H1 (cell line): Measurements from ENCODE around the gene GLRX3. TPM values are rescaled to one million over a fixed set of nuclear protein-coding genes. Genes with fewer than 3 reads are reported as not detected.

Experiments
- CTCF ChIA-PET: fragments of 300-600 bp; sonication (Branson Sonifier 250); formaldehyde crosslinking; loops from one replicate; lab custom pipeline; 2021; ENCODE audit not compliant: partially characterized antibody; lab: Charles Lee
- POLR2A ChIA-PET: fragments of 300-600 bp; sonication (Branson Sonifier 250); formaldehyde crosslinking; loops from one replicate; lab custom pipeline; 2021; ENCODE audit warnings: inconsistent platforms; ENCODE audit not compliant: partially characterized antibody; lab: Charles Lee
- DNase-seq, 2 experiments: peaks; one replicate each; pipeline versions ENCODE4 v3.0.0 to v3.0.0-alpha.2; 2010 to 2022; ENCODE audit warnings: low spot score in 2 of 2, low read depth in 1 of 2, mixed read lengths in 1 of 2
- FAIRE-seq: peaks from 2 replicates; lab custom pipeline; 2011; peaks lifted over from hg19 to GRCh38; lab: Jason Lieb, UNC
- H2AFZ ChIP-seq: 2 replicates; pipeline ENCODE4 v1.8.1; 2012; ENCODE audit warnings: low read length, inconsistent platforms
- H2AK5ac ChIP-seq: 2 replicates; pipeline ENCODE4 v1.6.1; 2013; ENCODE audit warnings: low read depth, low read length
- H2BK120ac ChIP-seq: replicated peaks from 2 replicates; pipeline ENCODE3; 2013; ENCODE audit warnings: low read depth, low read length, inconsistent platforms
- H2BK12ac ChIP-seq: 2 replicates; pipeline ENCODE4 v1.6.1; 2013; ENCODE audit warnings: low read depth, low read length
- H2BK15ac ChIP-seq: 2 replicates; pipeline ENCODE4 v1.6.1; 2013; ENCODE audit warnings: low read length
- H2BK20ac ChIP-seq: 2 replicates; pipeline ENCODE4 v1.6.1; 2013; ENCODE audit warnings: low read length
- H2BK5ac ChIP-seq: 2 replicates; pipeline ENCODE4 v1.6.1; 2013; ENCODE audit warnings: low read depth, low read length
- H3K14ac ChIP-seq: 2 replicates; pipeline ENCODE4 v1.6.1; 2013; ENCODE audit warnings: inconsistent platforms; ENCODE audit not compliant: insufficient read length
- H3K18ac ChIP-seq: 2 replicates; pipeline ENCODE4 v1.6.1; 2013; ENCODE audit warnings: low read length; ENCODE audit errors: extremely low read depth
- H3K23ac ChIP-seq: 2 replicates; pipeline ENCODE4 v1.6.1; 2013; ENCODE audit warnings: inconsistent platforms; ENCODE audit not compliant: insufficient read length
- H3K23me2 ChIP-seq: 2 replicates; pipeline ENCODE4 v1.6.1; 2013; ENCODE audit warnings: low read depth, low read length
- H3K27ac ChIP-seq: 2 replicates; pipeline ENCODE4 v1.6.1; 2011; ENCODE audit warnings: low read depth, low read length, inconsistent platforms
- H3K27me3 ChIP-seq, 4 experiments: replicated peaks in 1 of 4; 1 replicate in 1 of 4; 2 replicates in 3 of 4; pipeline versions ENCODE4 v1.6.1 to v1.8.1; 2011 to 2013; ENCODE audit warnings: low read length in 3 of 4, mild to moderate bottlenecking in 3 of 4, inconsistent platforms in 2 of 4, mixed read lengths in 2 of 4, moderate library complexity in 1 of 4; ENCODE audit not compliant: control insufficient read depth in 3 of 4, insufficient read depth in 3 of 4; ENCODE audit errors: extremely low read depth in 1 of 4
- H3K36me3 ChIP-seq, 4 experiments: 2 replicates each; pipeline versions ENCODE4 v1.6.1 to v1.8.1; 2011 to 2013; ENCODE audit warnings: mild to moderate bottlenecking in 4 of 4, low read length in 3 of 4, moderate library complexity in 2 of 4, control low read depth in 1 of 4, inconsistent platforms in 1 of 4; ENCODE audit not compliant: insufficient read depth in 4 of 4, control insufficient read depth in 2 of 4
- H3K4ac ChIP-seq: replicated peaks from 2 replicates; pipeline ENCODE3; 2013; ENCODE audit warnings: low read length, low read depth, mixed read lengths, inconsistent platforms; ENCODE audit not compliant: insufficient read length
- H3K4me1 ChIP-seq, 4 experiments: replicated peaks in 1 of 4; 1 replicate in 1 of 4; 2 replicates in 3 of 4; pipeline versions ENCODE4 v1.6.1 to v1.8.1; 2011 to 2013; ENCODE audit warnings: low read length in 3 of 4, inconsistent platforms in 2 of 4, mixed read lengths in 1 of 4; ENCODE audit not compliant: insufficient read depth in 4 of 4, control insufficient read depth in 3 of 4
- H3K4me2 ChIP-seq, 2 experiments: 2 replicates each; pipeline versions ENCODE4 v1.6.1 to v1.8.1; 2011 to 2013; ENCODE audit warnings: low read depth in 2 of 2, low read length in 2 of 2, control low read depth in 1 of 2, inconsistent platforms in 1 of 2, mild to moderate bottlenecking in 1 of 2; ENCODE audit not compliant: insufficient read depth in 1 of 2
- H3K4me3 ChIP-seq, 4 experiments: fragments of 200-600, 300-600 bp in 1 of 4; sonication (generic), shearing (Covaris generic), sonication (Bioruptor Twin) in 1 of 4; 2 replicates each; pipeline versions ENCODE4 v1.5.1 to v1.8.1; 2011 to 2016; ENCODE audit warnings: low read length in 4 of 4, low read depth in 3 of 4, control low read depth in 2 of 4, inconsistent platforms in 2 of 4, mild to moderate bottlenecking in 2 of 4, mixed read lengths in 1 of 4, moderate library complexity in 1 of 4; ENCODE audit not compliant: insufficient read depth in 2 of 4; ENCODE audit errors: extremely low read depth in 1 of 4
- H3K56ac ChIP-seq: replicated peaks from 2 replicates; pipeline ENCODE3; 2013; ENCODE audit warnings: low read depth, mild to moderate bottlenecking, mixed read lengths, low read length, inconsistent platforms; ENCODE audit not compliant: insufficient read length
- H3K79me1 ChIP-seq: 2 replicates; pipeline ENCODE4 v1.6.1; 2013; ENCODE audit warnings: low read depth, low read length, control low read depth
- H3K79me2 ChIP-seq, 2 experiments: 2 replicates each; pipeline versions ENCODE4 v1.6.1 to v1.8.1; 2012 to 2013; ENCODE audit warnings: low read length in 2 of 2, mild to moderate bottlenecking in 2 of 2, inconsistent platforms in 1 of 2; ENCODE audit not compliant: insufficient read depth in 2 of 2, control insufficient read depth in 1 of 2
- H3K9ac ChIP-seq, 4 experiments: replicated peaks in 1 of 4; 1 replicate in 1 of 4; 2 replicates in 3 of 4; pipeline versions ENCODE4 v1.6.1 to v1.8.1; 2011 to 2013; ENCODE audit warnings: low read depth in 3 of 4, low read length in 3 of 4, control low read depth in 2 of 4, mild to moderate bottlenecking in 2 of 4, moderate library complexity in 2 of 4, inconsistent platforms in 1 of 4; ENCODE audit errors: extremely low read depth in 1 of 4
- H3K9me3 ChIP-seq, 2 experiments: 2 replicates each; pipeline versions ENCODE4 v1.6.1 to v1.8.1; 2012 to 2013; ENCODE audit warnings: mild to moderate bottlenecking in 2 of 2, moderate library complexity in 2 of 2, control low read depth in 1 of 2, inconsistent platforms in 1 of 2, low read depth in 1 of 2, low read length in 1 of 2, mixed read lengths in 1 of 2; ENCODE audit not compliant: insufficient read depth in 2 of 2
- H4K20me1 ChIP-seq, 2 experiments: replicated peaks in 1 of 2; 2 replicates each; pipeline versions ENCODE3 to v1.8.1; 2011 to 2013; ENCODE audit warnings: inconsistent platforms in 2 of 2, low read length in 2 of 2, mild to moderate bottlenecking in 1 of 2; ENCODE audit not compliant: insufficient read depth in 2 of 2, control insufficient read depth in 1 of 2
- H4K5ac ChIP-seq: 2 replicates; pipeline ENCODE4 v1.6.1; 2013; ENCODE audit warnings: low read length, low read depth, mixed read lengths, inconsistent platforms; ENCODE audit not compliant: insufficient read length
- H4K8ac ChIP-seq: 2 replicates; pipeline ENCODE4 v1.8.0; 2013; ENCODE audit warnings: mild to moderate bottlenecking, moderate library complexity, low read length, inconsistent platforms; ENCODE audit not compliant: insufficient read depth; ENCODE audit errors: extremely low read depth
- H4K91ac ChIP-seq: replicated peaks from 2 replicates; pipeline ENCODE3; 2013; ENCODE audit warnings: low read length, mixed read lengths, inconsistent platforms; ENCODE audit not compliant: insufficient read length
- ASH2L ChIP-seq: fragments of 200-600, 300-600 bp; sonication (generic); IDR thresholded peaks from one replicate; pipeline ENCODE4 v1.7.1; 2017; ENCODE audit warnings: low read length
- ATF2 ChIP-seq: IDR thresholded peaks from 2 replicates; pipeline ENCODE4 v1.6.1; 2012; ENCODE audit warnings: low read length, inconsistent platforms
- BRCA1 ChIP-seq: IDR thresholded peaks from 2 replicates; pipeline ENCODE4 v1.6.1; 2012; ENCODE audit warnings: low read depth, low read length, improper control_type of control experiment
- CBX5 ChIP-seq: fragments of 300-800, 300-1000 bp; sonication (generic); IDR thresholded peaks from 2 replicates; pipeline ENCODE4 v1.7.1; 2016; ENCODE audit warnings: antibody characterized with exemption, low read length, low read depth
- E2F6 ChIP-seq: IDR thresholded peaks from 2 replicates; pipeline ENCODE4 v1.6.1; 2012; ENCODE audit warnings: inconsistent platforms
- EGR1 ChIP-seq: IDR thresholded peaks from 2 replicates; pipeline ENCODE4 v1.6.1; 2011; ENCODE audit warnings: low read depth, low read length, borderline replicate concordance
- FOSL1 ChIP-seq: IDR thresholded peaks from 2 replicates; pipeline ENCODE4 v1.6.1; 2011; ENCODE audit warnings: mild to moderate bottlenecking, low read depth, low read length, moderate library complexity; ENCODE audit not compliant: insufficient read depth
- KDM4A ChIP-seq: IDR thresholded peaks from one replicate; pipeline ENCODE4 v1.7.1; 2012; ENCODE audit warnings: low read depth, mild to moderate bottlenecking, moderate library complexity, low read length, inconsistent platforms; ENCODE audit not compliant: severe bottlenecking
- NRF1 ChIP-seq: IDR thresholded peaks from 2 replicates; pipeline ENCODE4 v1.6.1; 2011; ENCODE audit warnings: mild to moderate bottlenecking, low read depth, low read length, improper control_type of control experiment
- POLR2A ChIP-seq, 2 experiments: IDR thresholded peaks; 1 replicate in 1 of 2; 2 replicates in 1 of 2; pipeline ENCODE4 v1.6.1; 2011; ENCODE audit warnings: low read depth in 2 of 2, low read length in 2 of 2, mild to moderate bottlenecking in 2 of 2; ENCODE audit errors: control extremely low read depth in 1 of 2
- RAD21 ChIP-seq, 2 experiments: IDR thresholded peaks in 1 of 2; conservative IDR thresholded peaks in 1 of 2; 2 replicates each; pipeline ENCODE4 v1.6.1; 2011; ENCODE audit warnings: low read depth in 2 of 2, low read length in 2 of 2, improper control_type of control experiment in 1 of 2, inconsistent platforms in 1 of 2, mild to moderate bottlenecking in 1 of 2, moderate library complexity in 1 of 2
- RBBP5 ChIP-seq: IDR thresholded peaks from 2 replicates; pipeline ENCODE4 v1.7.1; 2012; ENCODE audit warnings: low read depth, mild to moderate bottlenecking, inconsistent platforms, low read length, moderate library complexity, borderline replicate concordance
- RXRA ChIP-seq: IDR thresholded peaks from 2 replicates; pipeline ENCODE4 v1.6.1; 2011; ENCODE audit warnings: low read depth, mild to moderate bottlenecking, low read length, moderate library complexity; ENCODE audit not compliant: insufficient read depth
- WGBS, 2 experiments: shearing (Covaris generic) in 1 of 2; methylation state at CpG; one replicate each; pipeline versions ENCODE4 v1.1.6 to v1.1.7; 2013 to 2015; ENCODE audit warnings: low lambda C conversion rate in 2 of 2, mixed read lengths in 2 of 2, inconsistent platforms in 1 of 2, low coverage in 1 of 2, missing lambda C conversion rate in 1 of 2; ENCODE audit not compliant: insufficient replicate concordance in 2 of 2, insufficient coverage in 1 of 2, insufficient read length in 1 of 2; ENCODE audit errors: extremely low coverage in 1 of 2, missing lambda C conversion rate in 1 of 2; 5-methylcytosine and 5-hydroxymethylcytosine counted together
- polyA plus RNA-seq, 7 experiments: library from polyadenylated mRNA; depleted of rRNA in 3 of 7; stranded (reverse) in 5 of 7; unstranded in 2 of 7; fragments of >200 nt in 5 of 7; fragments of 200-250 nt in 2 of 7; gene quantifications; 1 replicate in 5 of 7; 2 replicates in 1 of 7; 4 replicates in 1 of 7; pipeline versions ENCODE4 v1.2.1 to v1.2.3, GENCODE V29; 2011 to 2013; ENCODE audit warnings: missing spikeins in 2 of 7, mixed read lengths in 2 of 7
- total RNA-seq: library from RNA; stranded (reverse); fragmentation: NEBNext Ultra II Directional; extraction: Animal tissue kit (Norgen Biotek cat#: 25700); gene quantifications from 2 replicates; pipeline ENCODE4 v1.2.1, GENCODE V29; 2021

The GLRX3 gene
- total and polyA plus RNA-seq, 2 of the 8 experiments (the other 6 are each of a cell fraction or from before 2014, with no cell fraction given) = 59.9 to 157 TPM

- 94% methylated on average over 8 of the region's 8 CpGs; no CpG with 5 or more reads in 1 of the 2 experiments for WGBS, 2 experiments
- Histone ChIP-seq H4K8ac (no peak overlapping the region), H3K79me1 (no peaks in the 10 kb centered on the region), H3K36me3 (no peaks in the 10 kb centered on the region), H3K79me2 (no peaks in the 10 kb centered on the region), H2BK15ac (no peak overlapping the region), H3K9ac (no peak overlapping the region), H2BK5ac (no peak overlapping the region), H3K4me2 (no peak overlapping the region), H3K4ac (no peak overlapping the region), H3K27me3 (no peaks in the 10 kb centered on the region), H3K9me3 (no peaks in the 10 kb centered on the region; a peak in 1 of 4 replicates), H3K18ac (no peak overlapping the region), H3K23ac (no peak overlapping the region), H3K4me1 (no peaks in the 10 kb centered on the region), H4K5ac (no peak overlapping the region), H3K56ac (no peak overlapping the region), H2BK12ac (no peak overlapping the region), H4K20me1 (no peaks in the 10 kb centered on the region), H2AK5ac (no peak overlapping the region), H3K23me2 (no peaks in the 10 kb centered on the region), H2AFZ (no peak overlapping the region), H3K4me3 (no peak overlapping the region), H2BK20ac (no peak overlapping the region), H2BK120ac (no peak overlapping the region), H3K27ac (no peak overlapping the region), H3K14ac (no peak overlapping the region), H4K91ac (no peak overlapping the region)
- DNase-seq (no peak), FAIRE-seq (no peak)
- POLR2A ChIA-PET = no interaction called here
- CTCF ChIA-PET = interaction anchor here (0.6 kb wide), 1 partner anchor 184 kb away, joined by 3 read pairs; no protein-coding TSS in a partner anchor
- TF ChIP-seq ATF2 (no peak), ASH2L (no peak), BRCA1 (no peak), POLR2A (IDR thresholded peaks at IDR 0.05; ENCODE audit: control extremely low read depth in 1 of 2, low read depth in 2 of 2, low read length in 2 of 2) (no peak), RAD21 (IDR thresholded peaks at IDR 0.05 in 1 of 2, conservative IDR thresholded peaks at IDR 0.05 in 1 of 2; ENCODE audit: low read depth in 2 of 2, low read length in 2 of 2) (no peak), FOSL1 (no peak), NRF1 (no peak), KDM4A (no peak), RBBP5 (no peak), E2F6 (no peak), EGR1 (no peak), RXRA (no peak), CBX5 (no peak)
Observed at GRCh38 chr10:130215931-130216231, 79.7 kb downstream of the GLRX3 start.
